HG02884 (cell line): Measurements from ENCODE around the gene RO60.
"Not testable (repeated sequence)": the region's sequence is repeated elsewhere in the genome, so short reads cannot be mapped to it uniquely, and the experiment has no call there.

Source experiments
- ATAC-seq: cut with Tn5 transposase; IDR thresholded peaks from one replicate; pipeline ENCODE4 v1.9.1; 2021; ENCODE audit warnings: mild to moderate bottlenecking, moderate library complexity; ENCODE audit not compliant: unreplicated experiment

RO60 gene

DNA sequence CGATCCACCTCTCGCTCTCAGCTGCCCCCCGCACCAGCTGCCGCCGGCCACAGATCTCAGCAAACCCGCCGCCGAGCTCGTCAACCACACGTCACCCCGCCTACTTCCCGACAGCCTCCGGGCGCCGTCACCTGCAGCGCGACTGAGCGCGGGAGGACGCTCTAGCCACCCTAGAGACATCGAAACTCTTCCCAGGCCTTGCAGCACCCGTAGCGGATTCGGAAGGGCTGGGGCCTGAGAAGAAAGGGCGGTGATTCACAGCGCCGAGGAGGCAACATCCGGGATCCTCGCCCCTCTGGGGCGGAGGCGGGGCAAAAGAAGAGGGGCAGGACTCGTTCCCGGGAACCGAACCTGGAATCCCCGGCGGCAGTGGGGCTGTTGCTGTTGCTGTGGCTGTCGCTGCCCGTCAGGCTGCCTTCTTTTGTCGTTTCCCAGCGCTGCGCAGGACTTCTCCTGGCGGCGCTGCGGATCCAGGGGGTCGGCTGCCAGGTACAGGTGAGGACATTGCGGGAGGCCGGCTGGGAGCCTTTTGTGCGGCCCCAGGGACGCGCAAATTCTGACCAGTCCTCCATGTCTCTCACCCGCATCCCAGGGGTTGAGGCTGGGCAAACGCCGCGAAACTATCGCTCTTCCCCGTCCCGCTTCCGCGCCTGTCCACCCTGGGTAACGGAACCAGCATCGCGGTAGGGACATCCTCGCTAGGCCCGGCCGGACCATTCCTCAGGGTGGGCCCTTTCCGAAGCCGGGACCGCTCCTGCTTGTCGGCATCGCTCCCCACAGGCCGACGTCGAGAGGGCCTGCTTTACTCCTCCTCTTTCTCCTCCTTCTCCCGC lies at the start of gene RO60, which contains the start of gene UCHL5:
RO60 (plus strand) TSS at position 331 of the 833 bp plus-strand sequence. CDS start 9,443 bp downstream, outside the sequence.
UCHL5 (minus strand) TSS at position 79 of the 833 bp plus-strand sequence. CDS start 100 bp downstream, outside the sequence.
- ATAC-seq: peak; percentile 91

- ATAC-seq: no peak
Observed at GRCh38 chr1:193011406-193011805, 48.0 kb upstream of the RO60 start.

DNA sequence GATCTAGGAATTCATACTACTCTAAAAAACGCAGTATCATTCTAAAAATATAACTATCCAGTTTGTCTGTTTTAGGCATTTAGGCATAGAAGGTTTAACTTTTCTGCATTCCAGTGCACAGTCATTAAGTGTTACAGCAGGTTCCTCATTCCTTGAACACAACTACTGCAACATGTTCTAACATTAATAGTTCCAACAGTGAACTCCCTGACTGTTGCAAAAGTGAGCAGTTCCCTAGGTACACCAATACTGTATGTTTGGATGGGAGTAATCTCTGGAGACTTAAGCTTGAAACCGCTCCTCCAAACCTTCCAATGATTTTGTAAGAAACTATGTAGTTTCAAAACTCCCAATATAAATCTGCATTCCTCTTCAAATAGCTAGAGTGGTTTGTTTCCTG lies 46.4 kb upstream of the RO60 start:
- ATAC-seq: no peak

GRCh38 chr1:193013707-193014106 lies 45.7 kb upstream of the RO60 start:
- ATAC-seq: no peak

- no peak for ATAC-seq
Observed at GRCh38 chr1:193014400-193014799, 45.0 kb upstream of the RO60 start.

DNA sequence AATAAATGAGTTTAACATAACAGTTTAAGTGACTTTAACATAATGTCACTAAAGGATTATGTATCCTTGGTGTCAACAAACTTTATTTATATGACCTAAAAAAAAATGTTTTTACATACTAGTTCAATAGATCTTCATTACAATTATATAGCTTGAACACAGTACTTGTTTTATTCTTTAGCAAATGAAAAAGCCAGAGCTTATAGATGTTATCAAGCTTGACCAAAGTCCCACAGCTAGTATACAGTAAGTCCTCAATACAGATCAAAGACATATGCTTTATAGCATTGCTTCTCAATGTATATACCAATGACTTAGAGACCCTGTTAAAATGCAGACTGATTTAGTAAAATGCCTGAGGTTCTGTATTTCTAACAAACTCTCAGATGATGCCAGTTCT lies 42.6 kb upstream of the RO60 start:
- ATAC-seq: no peak

GRCh38 chr1:193019442-193020026 lies 39.9 kb upstream of the RO60 start:
- peak; percentile 59 for ATAC-seq

DNA sequence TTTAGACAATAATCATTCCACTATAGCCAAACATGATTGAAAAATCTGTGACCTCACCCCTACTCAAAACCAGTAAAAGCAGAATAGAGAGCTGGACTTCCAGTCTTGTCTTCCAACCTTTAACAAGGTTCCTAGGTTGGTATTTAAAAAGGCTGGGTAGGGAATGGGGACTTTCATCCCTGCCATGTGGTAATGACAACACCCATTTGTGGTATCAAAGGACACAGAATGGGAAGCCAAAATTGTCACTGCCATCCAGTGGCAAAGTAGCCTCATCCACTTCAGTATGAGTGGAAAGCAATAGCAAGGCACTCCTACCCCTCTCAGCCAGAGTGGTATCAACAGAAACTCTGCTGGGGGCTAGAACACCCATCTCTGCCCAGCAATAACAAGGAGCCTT lies 34.2 kb upstream of the RO60 start:
- no peak for ATAC-seq

DNA sequence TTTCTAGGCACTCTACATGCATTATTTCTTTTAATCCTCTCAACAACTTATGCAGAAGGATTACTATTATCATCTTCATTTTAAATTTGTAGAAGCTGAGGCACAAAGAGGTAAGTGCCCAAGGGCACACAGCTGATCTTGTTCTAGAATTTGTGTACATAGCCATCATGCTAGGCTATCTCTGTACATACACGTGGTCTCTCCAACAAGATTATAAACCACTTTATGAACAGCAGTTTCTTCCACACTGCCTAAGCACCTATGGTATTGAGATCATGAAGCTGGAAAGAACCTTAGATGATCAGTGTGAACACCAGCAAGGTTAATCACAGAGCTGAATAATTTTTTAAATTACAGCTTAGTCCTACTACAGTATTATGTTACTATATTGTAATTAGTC lies 29.1 kb upstream of the RO60 start:
- ATAC-seq: no peak

GRCh38 chr1:193031431-193031830 lies 28.0 kb upstream of the RO60 start:
- ATAC-seq: peak; percentile 62

DNA sequence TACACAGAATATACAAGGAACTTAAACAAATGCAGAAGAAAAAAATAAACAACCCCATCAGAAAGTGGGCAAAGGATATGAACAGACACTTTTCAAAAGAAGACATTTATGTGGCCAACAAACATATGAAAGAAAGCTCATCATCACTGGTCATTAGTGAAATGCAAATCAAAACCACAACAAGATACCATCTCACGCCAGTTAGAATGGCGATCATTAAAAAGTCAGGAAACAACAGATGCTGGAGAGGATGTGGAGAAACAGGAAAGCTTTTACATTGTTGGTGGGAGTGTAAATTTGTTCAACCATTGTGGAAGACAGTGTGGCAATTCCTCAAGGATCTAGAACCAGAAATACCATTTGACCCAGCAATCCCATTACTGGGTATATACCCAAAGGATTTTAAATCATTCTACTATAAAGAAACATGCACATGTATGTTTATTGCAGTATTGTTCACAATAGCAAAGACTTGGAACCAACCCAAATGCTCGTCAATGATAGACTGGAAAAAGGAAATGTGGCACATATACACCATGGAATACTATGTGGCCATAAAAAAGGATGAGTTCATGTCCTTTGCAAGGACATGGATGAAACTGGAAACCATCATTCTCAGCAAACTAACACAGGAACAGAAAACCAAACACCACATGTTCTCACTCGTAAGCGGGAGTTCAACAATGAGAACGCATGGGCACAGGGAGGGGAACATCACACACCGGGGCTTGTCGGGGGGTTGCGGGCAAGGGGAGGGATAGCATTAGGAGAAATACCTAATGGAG lies 26.6 kb upstream of the RO60 start:
- not testable (repeated sequence) for ATAC-seq

- no peak for ATAC-seq
Observed at GRCh38 chr1:193033610-193034009, 25.8 kb upstream of the RO60 start.

DNA sequence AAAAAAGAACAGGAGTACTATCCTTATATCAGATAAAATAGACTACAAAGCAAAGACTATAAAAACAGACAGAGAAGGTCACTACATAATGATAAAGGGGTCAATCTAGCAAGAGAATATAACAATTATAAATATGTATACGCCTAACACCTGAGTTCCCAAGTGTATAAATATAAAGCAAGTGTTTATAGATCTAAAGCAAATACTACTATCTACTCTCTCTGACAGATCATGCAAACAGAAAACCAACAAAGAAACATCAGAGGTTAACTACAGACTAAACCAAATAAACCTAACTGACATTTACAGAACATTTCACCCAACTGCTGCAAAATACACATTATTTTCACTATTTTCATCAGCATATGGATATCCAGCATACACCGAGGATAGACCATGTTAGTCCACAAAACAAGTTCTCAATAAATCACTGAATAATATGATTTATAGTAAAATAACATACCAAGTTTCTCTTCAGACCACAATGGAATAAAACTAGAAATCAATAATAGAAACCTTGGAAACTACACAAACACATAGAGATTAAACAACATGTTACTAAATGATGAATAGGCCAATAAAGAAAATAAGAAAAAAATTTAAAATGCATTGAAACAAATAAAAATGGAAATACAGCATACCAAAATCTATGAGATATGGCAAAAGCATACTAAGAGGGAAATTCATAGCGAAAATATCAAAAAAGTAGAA lies 22.9 kb upstream of the RO60 start:
- no peak for ATAC-seq

GRCh38 chr1:193040011-193040410 lies 19.4 kb upstream of the RO60 start:
- no peak for ATAC-seq

DNA sequence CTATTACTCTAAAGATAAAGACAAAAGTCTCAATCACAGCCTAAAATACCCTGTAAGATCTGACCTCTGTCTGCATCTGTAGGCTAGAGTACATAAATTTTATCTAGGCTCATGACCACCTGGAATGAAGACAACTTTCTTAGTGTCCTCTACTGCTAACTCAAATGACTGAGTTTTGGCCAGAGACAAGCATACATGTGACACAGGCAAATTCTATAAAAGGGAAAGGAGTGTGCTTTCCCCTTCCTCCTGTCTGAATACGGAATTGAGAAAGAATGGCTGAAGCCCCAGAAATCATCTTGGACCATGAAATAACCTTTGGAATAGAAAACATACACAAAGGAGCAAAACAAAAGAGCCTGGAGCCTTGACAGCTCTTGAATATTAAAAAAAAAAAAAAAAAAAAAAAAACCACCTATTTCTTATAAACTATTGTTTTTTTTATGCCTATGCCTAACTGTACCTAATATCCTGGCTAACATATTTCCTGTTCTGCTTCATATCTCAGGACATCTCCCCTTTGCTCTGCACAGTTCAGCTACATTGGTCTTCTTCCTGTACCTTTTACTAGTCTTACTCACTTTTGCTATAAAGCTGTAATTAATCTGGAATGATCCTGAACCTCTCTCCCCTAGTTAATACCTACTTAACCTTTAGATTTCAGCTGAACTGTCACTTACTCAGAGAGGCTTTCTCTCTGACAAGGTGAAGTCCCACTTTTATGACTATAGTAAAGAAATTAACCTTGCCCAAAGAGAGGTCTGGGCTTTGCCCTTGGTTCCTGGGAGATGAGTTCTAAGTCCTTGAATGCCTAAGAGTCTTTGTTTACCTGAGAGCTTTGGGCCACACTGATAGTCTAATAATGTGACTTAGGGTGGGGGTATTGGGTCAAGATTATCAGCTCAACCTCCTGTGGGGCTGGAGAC lies 16.4 kb upstream of the RO60 start:
- no peak for ATAC-seq

- ATAC-seq: not testable (repeated sequence)
Observed at GRCh38 chr1:193048913-193049312, 10.5 kb upstream of the RO60 start.

GRCh38 chr1:193054169-193054675 lies 5.2 kb upstream of the RO60 start:
- ATAC-seq: no peak

- ATAC-seq: peak; percentile 48
Observed at GRCh38 chr1:193058529-193059281, 707 bp upstream of the RO60 start.

DNA sequence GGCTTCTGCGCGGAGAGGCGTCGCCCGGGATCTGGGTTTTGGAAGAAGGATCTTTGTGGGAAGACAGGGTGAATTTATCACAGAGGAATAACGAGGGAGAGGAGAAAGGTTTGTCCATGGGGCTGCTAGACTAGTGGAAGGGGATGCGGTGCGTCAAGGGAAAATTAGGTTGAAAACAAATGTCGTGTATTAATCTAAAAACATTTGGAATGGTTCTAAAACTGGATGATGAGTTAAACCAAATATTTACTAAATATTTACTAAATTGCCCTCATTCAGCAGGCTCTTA lies 647 bp downstream of the RO60 start:
- no peak for ATAC-seq
